K562 (cell line): Measurements from ENCODE around the gene TSHB. TPM values are rescaled to one million over a fixed set of nuclear protein-coding genes. Genes with fewer than 3 reads are reported as not detected.

ENCODE experiments used
- ATAC-seq: fragments of 200-7000 bp; cut with Tn5 transposase; 3 replicates; pipeline ENCODE4 v1.9.1; 2020; ENCODE audit warnings: moderate library complexity
- BruUV-seq: library from RNA; stranded (reverse); fragments of 400-500 nt; replicated peaks from 2 replicates; lab custom pipeline; 2021; lab: Mats Ljungman, UMichigan
- CTCF ChIA-PET: fragments of 300-600 bp; formaldehyde crosslinking; extraction: SDS; loops from one replicate; lab custom pipeline; 2021; ENCODE audit warnings: low intra/inter-chr PET ratio; lab: Yijun Ruan, JAX
- POLR2A ChIA-PET: fragments of 300-600, 350-650 bp; sonication (Branson Sonifier 250); formaldehyde crosslinking; extraction: SDS; loops from one replicate; lab custom pipeline; 2021; ENCODE audit warnings: antibody characterized with exemption, inconsistent platforms; lab: Yijun Ruan, JAX
- DNase-seq, 4 experiments: peaks; one replicate each; pipeline versions ENCODE4 v3.0.0 to v3.0.0-alpha.2; 2011 to 2018; ENCODE audit warnings: low spot score in 3 of 4, mixed read lengths in 3 of 4; ENCODE audit errors: extremely low read depth in 1 of 4
- FAIRE-seq: peaks from 2 replicates; lab custom pipeline; 2011; peaks lifted over from hg19 to GRCh38; lab: Jason Lieb, UNC
- H2AFZ ChIP-seq: 2 replicates; pipeline ENCODE4 v1.6.0; 2011; ENCODE audit warnings: low read depth, low read length, control low read depth, inconsistent platforms
- H3K27ac ChIP-seq: fragments of 200-600 bp; 3 replicates; pipeline ENCODE4 v1.8.0; 2011; ENCODE audit warnings: low read depth, mild to moderate bottlenecking, control low read depth, inconsistent platforms, low read length, moderate library complexity, mixed read lengths; ENCODE audit errors: extremely low read depth
- H3K27me3 ChIP-seq, 2 experiments: fragments of 300-600 bp in 1 of 2; 2 replicates in 1 of 2; 3 replicates in 1 of 2; pipeline versions ENCODE4 v1.6.0 to v1.8.0; 2011; ENCODE audit warnings: inconsistent platforms in 2 of 2, low read length in 2 of 2, mild to moderate bottlenecking in 1 of 2, mixed read lengths in 1 of 2, moderate library complexity in 1 of 2; ENCODE audit not compliant: control insufficient read depth in 2 of 2, insufficient read depth in 2 of 2
- H3K36me3 ChIP-seq: fragments of 300-600 bp; 3 replicates; pipeline ENCODE4 v1.8.0; 2011; ENCODE audit warnings: mild to moderate bottlenecking, low read length, inconsistent platforms; ENCODE audit not compliant: control insufficient read depth, insufficient read depth
- H3K4me1 ChIP-seq, 2 experiments: fragments of 200-600 bp in 1 of 2; replicated peaks in 1 of 2; 2 replicates in 1 of 2; 3 replicates in 1 of 2; pipeline versions ENCODE4 v1.5.1 to v1.8.0; 2011; ENCODE audit warnings: inconsistent platforms in 2 of 2, low read length in 2 of 2, mild to moderate bottlenecking in 1 of 2, mixed read lengths in 1 of 2, moderate library complexity in 1 of 2; ENCODE audit not compliant: control insufficient read depth in 2 of 2, insufficient read depth in 2 of 2
- H3K4me2 ChIP-seq: 2 replicates; pipeline ENCODE4 v1.6.1; 2011; ENCODE audit warnings: low read length, control low read depth, inconsistent platforms, mixed read lengths; ENCODE audit not compliant: insufficient read depth
- H3K4me3 ChIP-seq: fragments of 200-600 bp; sonication (generic), shearing (Covaris generic); 2 replicates; pipeline ENCODE4 v1.5.1; 2016; ENCODE audit warnings: control low read depth, inconsistent platforms
- H3K79me2 ChIP-seq: fragments of 200-600 bp; 3 replicates; pipeline ENCODE4 v1.8.0; 2011; ENCODE audit warnings: low read length, inconsistent platforms; ENCODE audit not compliant: control insufficient read depth, insufficient read depth
- H3K9ac ChIP-seq, 2 experiments: 2 replicates each; pipeline versions ENCODE4 v1.6.0 to v1.6.1; 2011; ENCODE audit warnings: low read depth in 2 of 2, low read length in 2 of 2, control low read depth in 1 of 2, inconsistent platforms in 1 of 2, mild to moderate bottlenecking in 1 of 2, mixed read lengths in 1 of 2; ENCODE audit not compliant: insufficient read depth in 1 of 2
- H3K9me1 ChIP-seq: one replicate; pipeline ENCODE4 v1.6.0; 2011; ENCODE audit warnings: inconsistent platforms, mild to moderate bottlenecking, low read length, moderate library complexity; ENCODE audit not compliant: control insufficient read depth, insufficient read depth
- H3K9me3 ChIP-seq: replicated peaks from 2 replicates; pipeline ENCODE4 v1.5.1; 2011; ENCODE audit warnings: low read depth, low read length, inconsistent platforms; ENCODE audit not compliant: control insufficient read depth, insufficient read depth
- H4K20me1 ChIP-seq: replicated peaks from 2 replicates; pipeline ENCODE4 v1.6.1; 2011; ENCODE audit warnings: low read length, inconsistent platforms, mixed read lengths; ENCODE audit not compliant: control insufficient read depth, insufficient read depth
- CREB3 ChIP-seq: fragments of 450-650 bp; conservative IDR thresholded peaks from 2 replicates; pipeline ENCODE4 v1.6.1; 2016; ENCODE audit warnings: missing genetic modification characterization, low read depth, mild to moderate bottlenecking, missing compliant biosample characterization, moderate library complexity
- JUNB ChIP-seq: fragments of 450-650 bp; formaldehyde crosslinking; conservative IDR thresholded peaks from 2 replicates; pipeline ENCODE4 v1.4.0; 2020; ENCODE audit warnings: mild to moderate bottlenecking
- PKNOX1 ChIP-seq: fragments of 450-650 bp; IDR thresholded peaks from 2 replicates; pipeline ENCODE4 v1.6.1; 2016
- PPARD ChIP-seq: fragments of 250-450 bp; sonication (Bioruptor Pico); IDR thresholded peaks from 2 replicates; pipeline ENCODE4 v1.8.0; 2022; ENCODE audit warnings: inconsistent platforms, mild to moderate bottlenecking, moderate library complexity
- RNF219 ChIP-seq: fragments of 250-450 bp; sonication (Bioruptor Pico); IDR thresholded peaks from 2 replicates; pipeline ENCODE4 v1.5.0; 2022; ENCODE audit warnings: mild to moderate bottlenecking
- SOX6 ChIP-seq: fragments of 450-650 bp; IDR thresholded peaks from 2 replicates; pipeline ENCODE4 v1.6.1; 2014; ENCODE audit warnings: mild to moderate bottlenecking
- SP2 ChIP-seq: IDR thresholded peaks from 2 replicates; pipeline ENCODE4 v1.6.1; 2011; ENCODE audit warnings: mild to moderate bottlenecking, low read depth, low read length, moderate library complexity; ENCODE audit not compliant: poor library complexity, severe bottlenecking; ENCODE audit errors: extremely low read depth
- TEAD4 ChIP-seq, 2 experiments: sonication (generic) in 1 of 2; formaldehyde crosslinking in 1 of 2; IDR thresholded peaks; 2 replicates each; pipeline versions ENCODE4 v1.6.1 to v1.8.0; 2012 to 2022; ENCODE audit warnings: borderline replicate concordance in 1 of 2, inconsistent platforms in 1 of 2, low read length in 1 of 2, mild to moderate bottlenecking in 1 of 2, missing genetic modification reagents in 1 of 2
- ZBTB8A ChIP-seq: fragments of 450-650 bp; IDR thresholded peaks from 2 replicates; pipeline ENCODE4 v1.6.1; 2018; ENCODE audit warnings: mild to moderate bottlenecking, moderate library complexity; ENCODE audit not compliant: partially characterized antibody
- ZFP1 ChIP-seq: fragments of 450-650 bp; formaldehyde crosslinking; IDR thresholded peaks from 2 replicates; pipeline ENCODE4 v1.4.0; 2020; ENCODE audit warnings: mild to moderate bottlenecking, mixed read lengths
- ZNF280A ChIP-seq: fragments of 450-650 bp; IDR thresholded peaks from 2 replicates; pipeline ENCODE4 v1.6.1; 2018; ENCODE audit warnings: mild to moderate bottlenecking, low read depth; ENCODE audit not compliant: partially characterized antibody
- ZNF57 ChIP-seq: fragments of 450-650 bp; formaldehyde crosslinking; IDR thresholded peaks from 2 replicates; pipeline ENCODE4 v1.4.0; 2020; ENCODE audit warnings: mild to moderate bottlenecking, moderate library complexity
- ZNF696 ChIP-seq: fragments of 250-450 bp; sonication (Bioruptor Pico); conservative IDR thresholded peaks from 2 replicates; pipeline ENCODE4 v1.4.0; 2020; ENCODE audit warnings: mild to moderate bottlenecking, moderate library complexity
- WGBS: fragments of 100-300 bp; shearing (Covaris generic); methylation state at CpG from one replicate; pipeline ENCODE4 v1.1.6; 2016; ENCODE audit warnings: low coverage, mixed read lengths; ENCODE audit not compliant: insufficient coverage; ENCODE audit errors: missing lambda C conversion rate; 5-methylcytosine and 5-hydroxymethylcytosine counted together
- in situ Hi-C: fragments of 300-500 bp; cut with MboI; formaldehyde crosslinking; loops from 4 replicates; pipeline ENCODE4 v1.15.0; 2018; ENCODE audit warnings: inconsistent platforms, mixed read lengths
- intact Hi-C: fragments of 100-400 bp; cut with micrococcal nuclease; formaldehyde crosslinking; loops from 2 replicates; pipeline ENCODE4 v1.14.2; 2022
- polyA plus RNA-seq, 8 experiments: library from polyadenylated mRNA; depleted of rRNA in 4 of 8; stranded (reverse) in 5 of 8; unstranded in 3 of 8; fragments of >200 nt; fragmentation: Nextera tagmentation in 2 of 8; fragmentation: Illumina TruSeq in 1 of 8; extraction: Ambion mirVana in 2 of 8; extraction: Trizol in 1 of 8; gene quantifications; 2 replicates each; pipeline versions ENCODE4 v1.2.1 to v1.2.3, GENCODE V29; 2011 to 2014; ENCODE audit warnings: inconsistent platforms in 1 of 8, missing spikeins in 1 of 8
- total RNA-seq, 7 experiments: library from RNA; depleted of rRNA in 6 of 7; stranded (reverse); fragments of >200 nt in 6 of 7; fragmentation: Illumina TruSeq in 2 of 7; extraction: Trizol in 2 of 7; gene quantifications; 2 replicates each; pipeline versions ENCODE4 v1.2.1 to v1.2.3, GENCODE V29; 2011 to 2021; ENCODE audit warnings: low replicate concordance in 1 of 7
- TF ChIP-seq, protein P1 (sequence below): fragments of 250-450 bp; sonication (Bioruptor Pico); IDR thresholded peaks from 2 replicates; pipeline ENCODE4 v1.5.0; 2021

TSHB gene
- total and polyA plus RNA-seq, 9 of the 15 experiments (the other 6 are each of a cell fraction or from before 2014, with no cell fraction given) = not detected

DNA sequence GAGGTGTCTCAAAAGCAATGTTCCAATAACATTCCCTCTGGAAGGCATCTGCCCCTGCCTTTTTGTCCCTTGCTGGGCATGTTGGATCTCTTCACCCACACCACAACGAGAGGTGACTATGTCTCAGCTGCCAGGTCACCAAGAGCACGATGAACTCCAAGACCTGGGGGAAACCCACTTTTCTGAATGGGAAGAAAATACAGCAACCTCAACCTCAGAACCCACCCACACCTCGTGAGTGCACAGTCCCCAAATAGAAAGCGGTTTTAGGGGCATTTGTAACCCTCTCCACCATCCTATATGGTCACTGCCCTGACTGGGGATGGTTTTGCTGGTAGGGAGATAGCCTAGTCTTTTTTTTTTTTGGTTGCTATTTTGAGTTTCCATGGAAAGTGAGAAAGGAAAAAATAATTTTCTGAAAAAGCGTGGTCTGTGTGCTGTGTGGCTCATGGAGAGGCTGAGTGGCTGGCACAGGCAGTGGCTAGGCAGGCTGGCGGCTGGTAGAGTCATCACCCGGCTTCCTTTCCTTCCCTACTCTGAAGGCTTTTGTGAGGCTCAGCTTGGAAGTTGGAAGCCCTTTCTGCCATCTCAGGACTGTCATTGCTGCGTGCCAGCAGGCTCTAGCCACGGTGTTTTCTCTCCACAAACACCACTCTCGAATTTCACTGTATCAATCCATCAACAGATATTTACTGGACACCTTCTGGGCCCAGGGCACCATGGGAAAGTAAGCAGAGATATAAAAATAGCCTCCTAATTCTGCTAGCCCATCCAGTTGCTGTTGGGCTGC, 43.9 kb downstream of the TSHB start:
- H3K9ac ChIP-seq = no peak overlapping the region
- BruUV-seq = no TSS peak
- FAIRE-seq (no peak), DNase-seq (no peak), ATAC-seq (no peak)
- intact Hi-C loops = no loop called here
- no peak overlapping the region for H2AFZ ChIP-seq
- H3K4me2 ChIP-seq = no peak overlapping the region
- no peaks in the 10 kb centered on the region for H3K4me1 ChIP-seq
- ChIA-PET CTCF (no interaction called here), POLR2A (no interaction called here)
- no peaks in the 10 kb centered on the region for H3K36me3 ChIP-seq
- H4K20me1 ChIP-seq = no peaks in the 10 kb centered on the region
- H3K27ac ChIP-seq = no peak overlapping the region
- H3K79me2 ChIP-seq = no peaks in the 10 kb centered on the region
- H3K9me1 ChIP-seq = no peaks in the 10 kb centered on the region
- in situ Hi-C loops = loop anchor here (25.0 kb wide), 1 partner anchor 1086 kb away; the partner anchor contains the start of gene OLFML3
- H3K27me3 ChIP-seq = peaks cover 0 to 11% of the 10 kb centered on the region in 2 experiments; a peak in 1 of 5 replicates
- no peak overlapping the region for H3K4me3 ChIP-seq
- no peaks in the 10 kb centered on the region for H3K9me3 ChIP-seq
- under 1% methylated on average over 10 of the region's 10 CpGs for WGBS
- no peak for TF ChIP-seq CREB3 (tag)
- TF ChIP-seq ZBTB8A = no peak
- TF ChIP-seq SP2 = no peak
- no peak for TF ChIP-seq ZNF57 (CRISPR knock-in tag)
- no peak for TF ChIP-seq PKNOX1
- TF ChIP-seq, protein P1, sequence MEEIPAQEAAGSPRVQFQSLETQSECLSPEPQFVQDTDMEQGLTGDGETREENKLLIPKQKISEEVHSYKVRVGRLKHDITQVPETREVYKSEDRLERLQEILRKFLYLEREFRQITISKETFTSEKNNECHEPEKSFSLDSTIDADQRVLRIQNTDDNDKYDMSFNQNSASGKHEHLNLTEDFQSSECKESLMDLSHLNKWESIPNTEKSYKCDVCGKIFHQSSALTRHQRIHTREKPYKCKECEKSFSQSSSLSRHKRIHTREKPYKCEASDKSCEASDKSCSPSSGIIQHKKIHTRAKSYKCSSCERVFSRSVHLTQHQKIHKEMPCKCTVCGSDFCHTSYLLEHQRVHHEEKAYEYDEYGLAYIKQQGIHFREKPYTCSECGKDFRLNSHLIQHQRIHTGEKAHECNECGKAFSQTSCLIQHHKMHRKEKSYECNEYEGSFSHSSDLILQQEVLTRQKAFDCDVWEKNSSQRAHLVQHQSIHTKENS = no peak
- no peak for TF ChIP-seq ZNF280A
- TF ChIP-seq TEAD4 (IDR thresholded peaks at IDR 0.05; ENCODE audit: low read length) = no peak
- TF ChIP-seq TEAD4 (CRISPR knock-in tag; IDR thresholded peaks at IDR 0.05; ENCODE audit: borderline replicate concordance) = no peak
- TF ChIP-seq RNF219 (CRISPR knock-in tag) = no peak
- no peak for TF ChIP-seq PPARD (CRISPR knock-in tag)
- TF ChIP-seq JUNB (CRISPR knock-in tag) = no peak
- TF ChIP-seq ZNF696 (CRISPR knock-in tag) = no peak
- no peak for TF ChIP-seq ZFP1
- no peak for TF ChIP-seq SOX6
